Spinal cord (tissue), 10 donors: ENCODE results near the gene PLEKHA5. TPM values are rescaled to one million over a fixed set of nuclear protein-coding genes. Genes with fewer than 3 reads are reported as not detected.

Experiments
- DNase-seq, 6 donors: peaks; one replicate each; pipeline versions ENCODE4 v3.0.0 to v3.0.0-alpha.2; 2013 to 2015; ENCODE audit warnings: low spot score in 6 of 6, low read depth in 4 of 6
- H3K27ac ChIP-seq: one replicate; pipeline ENCODE4 v1.5.1; 2013; ENCODE audit warnings: low read depth, low read length, control low read depth
- H3K27me3 ChIP-seq: one replicate; pipeline ENCODE4 v1.6.1; 2013; ENCODE audit warnings: low read length; ENCODE audit not compliant: control insufficient read depth, insufficient read depth
- H3K36me3 ChIP-seq: one replicate; pipeline ENCODE4 v1.6.1; 2013; ENCODE audit warnings: low read length; ENCODE audit not compliant: control insufficient read depth, insufficient read depth
- H3K4me1 ChIP-seq: one replicate; pipeline ENCODE4 v1.6.1; 2013; ENCODE audit warnings: low read length; ENCODE audit not compliant: control insufficient read depth, insufficient read depth
- H3K4me3 ChIP-seq: one replicate; pipeline ENCODE4 v1.5.1; 2013; ENCODE audit warnings: low read depth, low read length, control low read depth
- H3K9me3 ChIP-seq: one replicate; pipeline ENCODE4 v1.6.1; 2013; ENCODE audit warnings: low read length; ENCODE audit not compliant: control insufficient read depth, insufficient read depth
- WGBS: methylation state at CpG from one replicate; pipeline ENCODE4 v1.1.5; 2013; ENCODE audit warnings: missing lambda C conversion rate; ENCODE audit not compliant: insufficient coverage; 5-methylcytosine and 5-hydroxymethylcytosine counted together
- polyA plus RNA-seq, 2 donors: library from polyadenylated mRNA; unstranded; fragments of 120-200 nt; gene quantifications; one replicate each; pipeline ENCODE4 v1.2.1, GENCODE V29; 2013; ENCODE audit not compliant: insufficient read length in 2 of 2
- total RNA-seq, 2 donors: library from RNA; depleted of rRNA in 1 of 2; stranded (reverse); fragments of 120-200 nt in 1 of 2; fragments of >200 nt in 1 of 2; gene quantifications; one replicate each; pipeline versions ENCODE4 v1.2.3 to v1.2.4, GENCODE V29; 2013 to 2014
- donor health status: healthy.

PLEKHA5 gene
- total and polyA plus RNA-seq, 4 donors = 44.5 to 81.6 (median 49.4) TPM

DNA sequence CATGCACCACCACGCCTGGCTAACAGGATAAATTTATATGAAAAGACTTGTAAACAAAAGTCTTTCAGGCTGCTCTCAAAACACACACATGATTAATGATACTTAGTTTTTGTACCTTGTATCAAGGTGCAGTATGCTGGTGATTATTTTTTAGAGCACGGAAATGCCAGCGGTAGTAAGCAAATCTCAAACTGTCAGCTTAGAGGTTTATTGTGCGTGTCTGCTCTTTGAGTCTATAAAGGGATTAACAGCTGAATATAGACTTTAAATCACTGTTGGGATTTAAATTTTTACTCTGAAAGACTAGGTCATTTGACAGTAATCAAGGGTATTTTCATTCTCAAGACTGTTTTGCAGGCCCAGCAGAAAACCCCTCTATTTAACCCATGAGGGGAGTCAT is 50.5 kb downstream of the PLEKHA5 start:
- H3K27ac ChIP-seq = no peak overlapping the region

GRCh38 chr12:19181666-19182426 is 52.3 kb downstream of the PLEKHA5 start:
- Histone ChIP-seq H3K9me3 (no peaks in the 10 kb centered on the region), H3K4me1 (no peaks in the 10 kb centered on the region), H3K36me3 (no peaks in the 10 kb centered on the region), H3K4me3 (no peak overlapping the region), H3K27ac (no peak overlapping the region), H3K27me3 (no peaks in the 10 kb centered on the region)
- peak in 2 of 6 donors; percentile 54 to 66 for DNase-seq
- WGBS = 100% methylated on average over 1 of the region's 8 CpGs

More for the DNA sequence above, 50.5 kb downstream of the PLEKHA5 start:
- 80% methylated on average over 1 of the region's 4 CpGs for WGBS
- DNase-seq = peak in 1 of 6 donors; percentile 43
- Histone ChIP-seq H3K4me3 (no peak overlapping the region), H3K27me3 (no peaks in the 10 kb centered on the region), H3K36me3 (no peaks in the 10 kb centered on the region), H3K4me1 (no peaks in the 10 kb centered on the region), H3K9me3 (no peaks in the 10 kb centered on the region)

- WGBS = 97% methylated on average over 3 of the region's 5 CpGs
- DNase-seq = no peak
These were observed 53.7 kb downstream of the PLEKHA5 start for GRCh38 chr12:19183121-19183838.

GRCh38 chr12:19185262-19185929 is 55.9 kb downstream of the PLEKHA5 start:
- Histone ChIP-seq H3K27ac (no peak overlapping the region), H3K4me3 (no peak overlapping the region)

More at GRCh38 chr12:19183121-19183838, 53.7 kb downstream of the PLEKHA5 start:
- Histone ChIP-seq H3K27me3 (no peaks in the 10 kb centered on the region), H3K4me1 (no peaks in the 10 kb centered on the region), H3K4me3 (no peak overlapping the region), H3K27ac (no peak overlapping the region), H3K9me3 (no peaks in the 10 kb centered on the region), H3K36me3 (no peaks in the 10 kb centered on the region)

GRCh38 chr12:19186722-19187661 is 57.5 kb downstream of the PLEKHA5 start:
- Histone ChIP-seq H3K4me1 (no peaks in the 10 kb centered on the region), H3K36me3 (no peaks in the 10 kb centered on the region), H3K9me3 (no peaks in the 10 kb centered on the region), H3K4me3 (no peak overlapping the region), H3K27ac (no peak overlapping the region), H3K27me3 (no peaks in the 10 kb centered on the region)
- peak in 4 of 6 donors; percentile 35 to 90 (median 60) for DNase-seq
- WGBS = 89% methylated on average over 1 of the region's 4 CpGs

More at GRCh38 chr12:19185262-19185929, 55.9 kb downstream of the PLEKHA5 start:
- no peaks in the 10 kb centered on the region for H3K36me3 ChIP-seq
- no peaks in the 10 kb centered on the region for H3K9me3 ChIP-seq
- 100% methylated on average over 1 of the region's 3 CpGs for WGBS
- no peaks in the 10 kb centered on the region for H3K27me3 ChIP-seq
- DNase-seq = no peak
- H3K4me1 ChIP-seq = no peaks in the 10 kb centered on the region

- Histone ChIP-seq H3K27ac (no peak overlapping the region), H3K27me3 (no peaks in the 10 kb centered on the region), H3K4me3 (no peak overlapping the region), H3K4me1 (no peaks in the 10 kb centered on the region), H3K36me3 (no peaks in the 10 kb centered on the region), H3K9me3 (no peaks in the 10 kb centered on the region)
- 20% methylated on average over 1 of the region's 1 CpG for WGBS
- DNase-seq = no peak
These were observed 60.0 kb downstream of the PLEKHA5 start for GRCh38 chr12:19189522-19189921.

- H3K4me3 ChIP-seq = no peak overlapping the region
- H3K9me3 ChIP-seq = no peaks in the 10 kb centered on the region
- DNase-seq = peak in 1 of 6 donors; percentile 51
- no CpG with 5 or more reads among the region's 2 CpGs for WGBS
- no peaks in the 10 kb centered on the region for H3K27me3 ChIP-seq
- H3K27ac ChIP-seq = no peak overlapping the region
- no peaks in the 10 kb centered on the region for H3K36me3 ChIP-seq
- H3K4me1 ChIP-seq = no peaks in the 10 kb centered on the region
These were observed 60.9 kb downstream of the PLEKHA5 start for GRCh38 chr12:19190292-19191031.

- no peaks in the 10 kb centered on the region for H3K27me3 ChIP-seq
- no peaks in the 10 kb centered on the region for H3K4me1 ChIP-seq
- no peaks in the 10 kb centered on the region for H3K9me3 ChIP-seq
- no CpG with 5 or more reads among the region's 1 CpG for WGBS
- DNase-seq = no peak
- H3K27ac ChIP-seq = no peak overlapping the region
- no peaks in the 10 kb centered on the region for H3K36me3 ChIP-seq
- H3K4me3 ChIP-seq = no peak overlapping the region
These were observed 61.6 kb downstream of the PLEKHA5 start for GRCh38 chr12:19191089-19191488.
